Measurements from ENCODE around the gene CAPN8.

CAPN8 gene

GRCh38 chr1:223711747-223712193 is 46.3 kb upstream of the CAPN8 start:
- H3K27ac ChIP-seq, result peak overlapping the region; percentile 84; the same call in 1 of the 2 replicates
- no peak for TF ChIP-seq CTCF (conservative IDR thresholded peaks at IDR 0.05)

GRCh38 chr1:223711173-223711572 is 45.7 kb upstream of the CAPN8 start:
- no peak for TF ChIP-seq CTCF (conservative IDR thresholded peaks at IDR 0.05)
- H3K27ac ChIP-seq, result no peak overlapping the region

- H3K27ac ChIP-seq, result no peak overlapping the region
- no peak for TF ChIP-seq CTCF (conservative IDR thresholded peaks at IDR 0.05)
These were observed 45.0 kb upstream of the CAPN8 start for GRCh38 chr1:223710179-223711133.

GRCh38 chr1:223709598-223709997 is 44.1 kb upstream of the CAPN8 start:
- no peak overlapping the region for H3K27ac ChIP-seq
- peak; percentile 39 for TF ChIP-seq CTCF (conservative IDR thresholded peaks at IDR 0.05)

GRCh38 chr1:223708651-223709268 is 43.3 kb upstream of the CAPN8 start:
- TF ChIP-seq CTCF (conservative IDR thresholded peaks at IDR 0.05), result no peak
- no peak overlapping the region for H3K27ac ChIP-seq

- no peak; the same call in 1 of the 2 replicates for TF ChIP-seq CTCF (conservative IDR thresholded peaks at IDR 0.05)
- no peak overlapping the region for H3K27ac ChIP-seq
These were observed 42.5 kb upstream of the CAPN8 start for GRCh38 chr1:223708001-223708359.

GRCh38 chr1:223707256-223708000 is 41.9 kb upstream of the CAPN8 start:
- no peak for TF ChIP-seq CTCF (conservative IDR thresholded peaks at IDR 0.05)
- no peak overlapping the region for H3K27ac ChIP-seq

Measured in VCaP (cell line).